KMS-11 (cell line): Measurements from ENCODE around the gene LRCH2.

ENCODE experiments used
- H2AFZ ChIP-seq: fragments of 200-600 bp; sonication (generic); 2 replicates; pipeline ENCODE4 v1.6.1; 2016; ENCODE audit warnings: antibody characterized with exemption, mixed run types, low read depth
- H3K27ac ChIP-seq: fragments of 200-600 bp; sonication (generic); 2 replicates; pipeline ENCODE4 v1.6.1; 2016; ENCODE audit warnings: mild to moderate bottlenecking, mixed run types
- H3K27me3 ChIP-seq: fragments of 200-600 bp; sonication (generic); 2 replicates; pipeline ENCODE4 v1.6.1; 2017; ENCODE audit warnings: mild to moderate bottlenecking, low read depth, mixed run types, moderate library complexity; ENCODE audit not compliant: insufficient read depth
- H3K36me3 ChIP-seq: fragments of 200-600 bp; sonication (generic); 2 replicates; pipeline ENCODE4 v1.6.1; 2017; ENCODE audit warnings: mild to moderate bottlenecking, mixed run types; ENCODE audit not compliant: insufficient read depth
- H3K4me1 ChIP-seq: fragments of 200-600 bp; sonication (generic); 2 replicates; pipeline ENCODE4 v1.6.1; 2016; ENCODE audit warnings: mild to moderate bottlenecking, low read depth, mixed run types; ENCODE audit not compliant: poor library complexity, severe bottlenecking
- H3K4me2 ChIP-seq: fragments of 200-600 bp; sonication (generic); 2 replicates; pipeline ENCODE4 v1.7.0; 2016; ENCODE audit warnings: mild to moderate bottlenecking, mixed run types
- H3K4me3 ChIP-seq: fragments of 200-600 bp; sonication (generic); IDR thresholded peaks from 2 replicates; pipeline ENCODE4 v1.6.1; 2017; ENCODE audit warnings: low read depth, low read length, mixed read lengths; ENCODE audit not compliant: insufficient read depth
- H3K79me2 ChIP-seq: fragments of 200-600 bp; sonication (generic); 2 replicates; pipeline ENCODE4 v1.6.1; 2016; ENCODE audit warnings: low read depth, mixed run types; ENCODE audit not compliant: insufficient read depth
- H3K9ac ChIP-seq: fragments of 200-600 bp; sonication (generic); 2 replicates; pipeline ENCODE4 v1.6.1; 2016; ENCODE audit warnings: mild to moderate bottlenecking, mixed run types
- H4K20me1 ChIP-seq: fragments of 200-600 bp; sonication (generic); 2 replicates; pipeline ENCODE4 v1.6.1; 2016; ENCODE audit warnings: mild to moderate bottlenecking, mixed run types; ENCODE audit not compliant: insufficient read depth
- TF ChIP-seq, protein P1 (sequence below): fragments of 200-600 bp; sonication (generic); conservative IDR thresholded peaks from 2 replicates; pipeline ENCODE4 v1.6.1; 2017; ENCODE audit warnings: low read depth, mild to moderate bottlenecking, antibody characterized with exemption, low read length, moderate library complexity, mixed read lengths

Gene LRCH2

GRCh38 chrX:115264009-115264408 is 30.1 kb upstream of the LRCH2 start:
- H3K27me3 ChIP-seq = no peaks in the 10 kb centered on the region
- no peaks in the 10 kb centered on the region for H3K79me2 ChIP-seq
- no peaks in the 10 kb centered on the region for H4K20me1 ChIP-seq

DNA sequence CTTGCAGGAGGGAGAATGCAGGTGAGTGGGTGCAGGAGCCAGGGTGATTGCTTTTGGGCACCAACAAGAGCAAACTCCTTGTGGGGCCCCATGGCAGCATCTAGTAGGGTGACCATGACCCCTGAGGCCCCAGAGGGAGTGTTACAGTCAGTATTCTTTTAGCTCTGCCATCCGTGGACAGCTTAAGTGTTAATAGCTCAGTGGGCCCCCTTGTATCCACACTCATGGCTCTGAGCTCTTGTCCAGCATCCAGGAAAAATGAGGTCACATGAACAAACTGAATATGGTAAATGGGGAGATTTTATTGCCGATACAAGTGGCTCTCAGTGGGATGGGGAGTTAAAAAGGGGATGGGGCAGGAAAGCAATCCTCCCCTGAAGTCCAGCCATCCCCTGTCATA is 27.3 kb upstream of the LRCH2 start:
- Histone ChIP-seq H4K20me1 (no peaks in the 10 kb centered on the region), H3K4me1 (no peaks in the 10 kb centered on the region), H3K4me3 (no peak overlapping the region), H3K27ac (no peak overlapping the region), H3K9ac (no peak overlapping the region), H3K27me3 (no peaks in the 10 kb centered on the region), H2AFZ (no peak overlapping the region), H3K4me2 (no peak overlapping the region), H3K36me3 (no peaks in the 10 kb centered on the region), H3K79me2 (no peaks in the 10 kb centered on the region)
- TF ChIP-seq, protein P1, sequence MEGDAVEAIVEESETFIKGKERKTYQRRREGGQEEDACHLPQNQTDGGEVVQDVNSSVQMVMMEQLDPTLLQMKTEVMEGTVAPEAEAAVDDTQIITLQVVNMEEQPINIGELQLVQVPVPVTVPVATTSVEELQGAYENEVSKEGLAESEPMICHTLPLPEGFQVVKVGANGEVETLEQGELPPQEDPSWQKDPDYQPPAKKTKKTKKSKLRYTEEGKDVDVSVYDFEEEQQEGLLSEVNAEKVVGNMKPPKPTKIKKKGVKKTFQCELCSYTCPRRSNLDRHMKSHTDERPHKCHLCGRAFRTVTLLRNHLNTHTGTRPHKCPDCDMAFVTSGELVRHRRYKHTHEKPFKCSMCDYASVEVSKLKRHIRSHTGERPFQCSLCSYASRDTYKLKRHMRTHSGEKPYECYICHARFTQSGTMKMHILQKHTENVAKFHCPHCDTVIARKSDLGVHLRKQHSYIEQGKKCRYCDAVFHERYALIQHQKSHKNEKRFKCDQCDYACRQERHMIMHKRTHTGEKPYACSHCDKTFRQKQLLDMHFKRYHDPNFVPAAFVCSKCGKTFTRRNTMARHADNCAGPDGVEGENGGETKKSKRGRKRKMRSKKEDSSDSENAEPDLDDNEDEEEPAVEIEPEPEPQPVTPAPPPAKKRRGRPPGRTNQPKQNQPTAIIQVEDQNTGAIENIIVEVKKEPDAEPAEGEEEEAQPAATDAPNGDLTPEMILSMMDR = no peak

More at GRCh38 chrX:115264009-115264408, 30.1 kb upstream of the LRCH2 start:
- Histone ChIP-seq H3K4me3 (no peak overlapping the region), H3K27ac (no peak overlapping the region), H3K9ac (no peak overlapping the region), H3K4me2 (no peak overlapping the region), H2AFZ (no peak overlapping the region), H3K36me3 (no peaks in the 10 kb centered on the region), H3K4me1 (no peaks in the 10 kb centered on the region)
- TF ChIP-seq, protein P1 = no peak

DNA sequence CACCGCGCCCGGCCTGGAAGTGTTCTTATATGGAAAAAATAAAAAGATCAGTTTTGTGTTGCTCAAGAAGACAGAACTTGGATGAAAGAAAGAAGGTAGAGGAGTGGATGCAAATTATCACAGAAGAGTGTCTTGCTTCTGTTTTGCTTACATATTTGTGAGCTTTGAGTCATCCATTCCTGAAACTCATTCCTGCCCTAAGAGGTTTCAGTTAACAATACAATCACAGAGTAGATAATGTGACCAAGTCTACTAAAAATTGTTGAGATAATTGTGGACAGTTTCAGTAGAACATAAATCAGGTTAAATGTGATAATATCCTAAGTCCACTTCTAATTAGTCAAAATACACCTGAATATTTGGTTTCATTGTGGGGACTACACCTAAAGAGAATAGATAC is 26.4 kb upstream of the LRCH2 start:
- Histone ChIP-seq H4K20me1 (no peaks in the 10 kb centered on the region), H3K36me3 (no peaks in the 10 kb centered on the region), H3K4me3 (no peak overlapping the region), H3K27me3 (no peaks in the 10 kb centered on the region), H3K4me2 (no peak overlapping the region), H3K79me2 (no peaks in the 10 kb centered on the region), H3K9ac (no peak overlapping the region), H3K27ac (no peak overlapping the region), H3K4me1 (no peaks in the 10 kb centered on the region), H2AFZ (no peak overlapping the region)
- TF ChIP-seq, protein P1 = no peak

DNA sequence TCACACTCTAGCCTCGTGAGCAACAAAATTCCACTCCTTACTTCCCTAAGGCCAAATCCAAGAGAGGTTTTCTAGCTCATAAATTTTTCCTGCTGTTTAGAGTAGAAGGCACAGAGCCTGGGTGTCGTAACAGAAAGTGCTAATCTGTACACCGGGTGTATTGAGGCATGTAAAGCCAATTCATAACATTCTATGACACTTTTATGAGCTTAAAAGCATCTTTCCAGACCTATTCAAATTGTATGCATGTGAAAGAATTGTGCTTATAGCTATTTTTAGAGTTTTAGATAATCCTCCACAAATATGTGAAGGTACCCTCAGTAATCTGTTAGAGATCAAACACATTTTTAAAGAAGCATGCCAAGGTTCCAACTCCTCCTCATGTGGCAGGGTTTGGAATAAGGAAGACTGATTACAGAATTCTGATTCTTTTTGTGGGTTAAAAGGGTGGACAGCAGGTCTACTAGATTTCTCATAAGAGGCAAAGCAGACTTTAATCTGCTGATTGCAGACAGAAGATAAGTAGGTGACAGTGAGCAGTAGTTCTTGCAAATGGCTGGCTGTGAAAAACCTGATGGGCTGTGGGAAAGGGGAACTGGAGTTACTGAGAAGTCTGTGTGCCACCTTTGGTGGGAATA is 25.5 kb upstream of the LRCH2 start:
- no peak overlapping the region for H3K4me2 ChIP-seq

More for the DNA sequence above, 25.5 kb upstream of the LRCH2 start:
- TF ChIP-seq, protein P1 = no peak
- Histone ChIP-seq H2AFZ (no peak overlapping the region), H3K36me3 (no peaks in the 10 kb centered on the region), H3K4me3 (no peak overlapping the region), H4K20me1 (no peaks in the 10 kb centered on the region), H3K27me3 (no peaks in the 10 kb centered on the region), H3K27ac (no peak overlapping the region), H3K9ac (no peak overlapping the region), H3K4me1 (no peaks in the 10 kb centered on the region), H3K79me2 (no peaks in the 10 kb centered on the region)
